HepG2 (cell line): ENCODE measurements around the gene HSPA6. TPM values are rescaled to one million over a fixed set of nuclear protein-coding genes. Genes with fewer than 3 reads are reported as not detected.
A peak's percentile ranks its signal among the peaks of the same experiment; 100 is the strongest.

ENCODE experiments used
- MIER3 ChIP-seq: IDR thresholded peaks from 2 replicates; pipeline ENCODE4 v1.6.1; 2016; ENCODE audit warnings: missing compliant biosample characterization, borderline replicate concordance
- RFXAP ChIP-seq: sonication (generic); formaldehyde crosslinking; IDR thresholded peaks from 2 replicates; pipeline ENCODE4 v1.4.0; 2020; ENCODE audit warnings: missing genetic modification reagents, borderline replicate concordance
- RXRB ChIP-seq: IDR thresholded peaks from 2 replicates; pipeline ENCODE4 v1.6.1; 2016; ENCODE audit warnings: borderline replicate concordance, missing genetic modification reagents, missing compliant biosample characterization
- ZSCAN29 ChIP-seq: sonication (generic); formaldehyde crosslinking; conservative IDR thresholded peaks from 2 replicates; pipeline ENCODE4 v1.4.0; 2020; ENCODE audit warnings: mild to moderate bottlenecking, missing genetic modification reagents
- polyA plus RNA-seq, 8 experiments: library from polyadenylated mRNA; depleted of rRNA in 3 of 8; stranded (reverse) in 7 of 8; unstranded in 1 of 8; fragments of >200 nt; fragmentation: Illumina TruSeq in 4 of 8; extraction: Trizol in 4 of 8; gene quantifications; 2 replicates each; pipeline versions ENCODE4 v1.2.1 to v1.2.3, GENCODE V29; 2011 to 2016; ENCODE audit warnings: low read depth in 4 of 8, missing spikeins in 1 of 8, mixed read lengths in 1 of 8; ENCODE audit not compliant: insufficient read depth in 1 of 8
- total RNA-seq, 5 experiments: library from RNA; depleted of rRNA; stranded (reverse); fragments of >200 nt; fragmentation: Illumina TruSeq; extraction: Trizol; gene quantifications; 2 replicates each; pipeline ENCODE4 v1.2.3, GENCODE V29; 2016; ENCODE audit warnings: low read depth in 1 of 5
- TF ChIP-seq, protein P1 (sequence below): sonication (generic); formaldehyde crosslinking; conservative IDR thresholded peaks from 2 replicates; pipeline ENCODE4 v1.8.0; 2022; ENCODE audit warnings: mild to moderate bottlenecking, moderate library complexity, missing genetic modification reagents
- TF ChIP-seq, protein P2 (sequence below): sonication (generic); formaldehyde crosslinking; IDR thresholded peaks from 2 replicates; pipeline ENCODE4 v1.4.0; 2020; ENCODE audit warnings: low read depth, missing genetic modification reagents
- TF ChIP-seq, protein P3 (sequence below): sonication (generic); formaldehyde crosslinking; IDR thresholded peaks from 2 replicates; pipeline ENCODE4 v1.8.0; 2022; ENCODE audit warnings: missing genetic modification reagents, mild to moderate bottlenecking, borderline replicate concordance
- TF ChIP-seq, protein P4 (sequence below): sonication (generic); formaldehyde crosslinking; IDR thresholded peaks from 2 replicates; pipeline ENCODE4 v1.4.0; 2020; ENCODE audit warnings: missing genetic modification reagents, mild to moderate bottlenecking, borderline replicate concordance

The HSPA6 gene
- total and polyA plus RNA-seq, 2 of the 13 experiments (the other 11 are each of a cell fraction or from before 2014, with no cell fraction given): 0.07 TPM; not detected in 1

DNA sequence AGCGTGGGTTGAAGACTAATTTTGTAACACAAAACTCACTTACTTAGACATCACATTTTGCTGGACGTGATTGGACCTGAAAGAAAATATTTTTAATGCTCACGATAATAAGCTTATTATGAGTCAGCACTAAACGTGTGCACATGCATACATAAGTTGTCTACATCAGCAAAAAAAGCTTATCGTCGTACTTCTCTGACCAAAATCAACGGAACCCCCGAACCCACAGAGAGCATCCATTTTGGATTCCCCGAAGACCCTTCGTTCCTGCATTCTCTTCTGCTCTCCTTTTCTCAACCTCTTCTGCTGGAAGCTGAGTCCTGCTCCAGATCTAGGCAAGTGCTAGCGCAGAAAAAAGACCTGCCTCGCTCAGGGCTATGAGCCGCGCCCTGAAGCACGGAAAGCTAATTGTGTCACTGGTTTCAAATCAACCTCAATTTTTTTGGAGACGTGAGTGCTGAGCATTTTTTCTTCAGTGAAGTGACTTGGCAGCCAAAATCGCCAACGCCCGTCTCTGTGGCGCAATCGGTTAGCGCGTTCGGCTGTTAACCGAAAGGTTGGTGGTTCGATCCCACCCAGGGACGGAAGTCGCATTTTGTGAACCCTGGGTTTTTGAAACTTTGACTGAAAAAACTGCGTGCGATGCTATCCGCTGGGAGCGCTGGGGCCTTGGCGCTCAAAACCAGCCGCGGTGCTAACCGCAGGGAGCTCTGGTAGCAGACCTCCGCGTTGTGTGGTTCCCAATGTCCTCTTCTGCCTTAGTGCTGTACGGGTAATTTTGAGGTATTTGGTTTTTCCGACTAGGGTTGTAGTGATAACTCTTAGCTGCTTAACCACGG, 15.6 kb downstream of the HSPA6 start (continued):
- TF ChIP-seq, protein P1, sequence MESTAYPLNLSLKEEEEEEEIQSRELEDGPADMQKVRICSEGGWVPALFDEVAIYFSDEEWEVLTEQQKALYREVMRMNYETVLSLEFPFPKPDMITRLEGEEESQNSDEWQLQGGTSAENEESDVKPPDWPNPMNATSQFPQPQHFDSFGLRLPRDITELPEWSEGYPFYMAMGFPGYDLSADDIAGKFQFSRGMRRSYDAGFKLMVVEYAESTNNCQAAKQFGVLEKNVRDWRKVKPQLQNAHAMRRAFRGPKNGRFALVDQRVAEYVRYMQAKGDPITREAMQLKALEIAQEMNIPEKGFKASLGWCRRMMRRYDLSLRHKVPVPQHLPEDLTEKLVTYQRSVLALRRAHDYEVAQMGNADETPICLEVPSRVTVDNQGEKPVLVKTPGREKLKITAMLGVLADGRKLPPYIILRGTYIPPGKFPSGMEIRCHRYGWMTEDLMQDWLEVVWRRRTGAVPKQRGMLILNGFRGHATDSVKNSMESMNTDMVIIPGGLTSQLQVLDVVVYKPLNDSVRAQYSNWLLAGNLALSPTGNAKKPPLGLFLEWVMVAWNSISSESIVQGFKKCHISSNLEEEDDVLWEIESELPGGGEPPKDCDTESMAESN: peak; percentile 41; the same call in 1 of the 2 replicates
- TF ChIP-seq RFXAP (CRISPR knock-in tag) (peak; percentile 59; the same call in 1 of the 2 replicates), MIER3 (CRISPR knock-in tag) (peak; percentile 57; the same call in 1 of the 2 replicates), ZSCAN29 (CRISPR knock-in tag) (0 out of 2 replicates have a peak, but pooled peaks have one; percentile 59), RXRB (CRISPR knock-in tag) (peak; percentile 34; the same call in 1 of the 2 replicates)
- TF ChIP-seq, protein P2, sequence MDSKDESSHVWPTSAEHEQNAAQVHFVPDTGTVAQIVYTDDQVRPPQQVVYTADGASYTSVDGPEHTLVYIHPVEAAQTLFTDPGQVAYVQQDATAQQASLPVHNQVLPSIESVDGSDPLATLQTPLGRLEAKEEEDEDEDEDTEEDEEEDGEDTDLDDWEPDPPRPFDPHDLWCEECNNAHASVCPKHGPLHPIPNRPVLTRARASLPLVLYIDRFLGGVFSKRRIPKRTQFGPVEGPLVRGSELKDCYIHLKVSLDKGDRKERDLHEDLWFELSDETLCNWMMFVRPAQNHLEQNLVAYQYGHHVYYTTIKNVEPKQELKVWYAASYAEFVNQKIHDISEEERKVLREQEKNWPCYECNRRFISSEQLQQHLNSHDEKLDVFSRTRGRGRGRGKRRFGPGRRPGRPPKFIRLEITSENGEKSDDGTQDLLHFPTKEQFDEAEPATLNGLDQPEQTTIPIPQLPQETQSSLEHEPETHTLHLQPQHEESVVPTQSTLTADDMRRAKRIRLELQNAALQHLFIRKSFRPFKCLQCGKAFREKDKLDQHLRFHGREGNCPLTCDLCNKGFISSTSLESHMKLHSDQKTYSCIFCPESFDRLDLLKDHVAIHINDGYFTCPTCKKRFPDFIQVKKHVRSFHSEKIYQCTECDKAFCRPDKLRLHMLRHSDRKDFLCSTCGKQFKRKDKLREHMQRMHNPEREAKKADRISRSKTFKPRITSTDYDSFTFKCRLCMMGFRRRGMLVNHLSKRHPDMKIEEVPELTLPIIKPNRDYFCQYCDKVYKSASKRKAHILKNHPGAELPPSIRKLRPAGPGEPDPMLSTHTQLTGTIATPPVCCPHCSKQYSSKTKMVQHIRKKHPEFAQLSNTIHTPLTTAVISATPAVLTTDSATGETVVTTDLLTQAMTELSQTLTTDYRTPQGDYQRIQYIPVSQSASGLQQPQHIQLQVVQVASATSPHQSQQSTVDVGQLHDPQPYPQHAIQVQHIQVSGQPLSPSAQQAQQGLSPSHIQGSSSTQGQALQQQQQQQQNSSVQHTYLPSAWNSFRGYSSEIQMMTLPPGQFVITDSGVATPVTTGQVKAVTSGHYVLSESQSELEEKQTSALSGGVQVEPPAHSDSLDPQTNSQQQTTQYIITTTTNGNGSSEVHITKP (CRISPR knock-in tag): 0 out of 2 replicates have a peak, but pooled peaks have one; percentile 49
- TF ChIP-seq, protein P3, sequence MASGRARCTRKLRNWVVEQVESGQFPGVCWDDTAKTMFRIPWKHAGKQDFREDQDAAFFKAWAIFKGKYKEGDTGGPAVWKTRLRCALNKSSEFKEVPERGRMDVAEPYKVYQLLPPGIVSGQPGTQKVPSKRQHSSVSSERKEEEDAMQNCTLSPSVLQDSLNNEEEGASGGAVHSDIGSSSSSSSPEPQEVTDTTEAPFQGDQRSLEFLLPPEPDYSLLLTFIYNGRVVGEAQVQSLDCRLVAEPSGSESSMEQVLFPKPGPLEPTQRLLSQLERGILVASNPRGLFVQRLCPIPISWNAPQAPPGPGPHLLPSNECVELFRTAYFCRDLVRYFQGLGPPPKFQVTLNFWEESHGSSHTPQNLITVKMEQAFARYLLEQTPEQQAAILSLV (CRISPR knock-in tag): 0 out of 2 replicates have a peak, but pooled peaks have one; percentile 49
- TF ChIP-seq, protein P4, sequence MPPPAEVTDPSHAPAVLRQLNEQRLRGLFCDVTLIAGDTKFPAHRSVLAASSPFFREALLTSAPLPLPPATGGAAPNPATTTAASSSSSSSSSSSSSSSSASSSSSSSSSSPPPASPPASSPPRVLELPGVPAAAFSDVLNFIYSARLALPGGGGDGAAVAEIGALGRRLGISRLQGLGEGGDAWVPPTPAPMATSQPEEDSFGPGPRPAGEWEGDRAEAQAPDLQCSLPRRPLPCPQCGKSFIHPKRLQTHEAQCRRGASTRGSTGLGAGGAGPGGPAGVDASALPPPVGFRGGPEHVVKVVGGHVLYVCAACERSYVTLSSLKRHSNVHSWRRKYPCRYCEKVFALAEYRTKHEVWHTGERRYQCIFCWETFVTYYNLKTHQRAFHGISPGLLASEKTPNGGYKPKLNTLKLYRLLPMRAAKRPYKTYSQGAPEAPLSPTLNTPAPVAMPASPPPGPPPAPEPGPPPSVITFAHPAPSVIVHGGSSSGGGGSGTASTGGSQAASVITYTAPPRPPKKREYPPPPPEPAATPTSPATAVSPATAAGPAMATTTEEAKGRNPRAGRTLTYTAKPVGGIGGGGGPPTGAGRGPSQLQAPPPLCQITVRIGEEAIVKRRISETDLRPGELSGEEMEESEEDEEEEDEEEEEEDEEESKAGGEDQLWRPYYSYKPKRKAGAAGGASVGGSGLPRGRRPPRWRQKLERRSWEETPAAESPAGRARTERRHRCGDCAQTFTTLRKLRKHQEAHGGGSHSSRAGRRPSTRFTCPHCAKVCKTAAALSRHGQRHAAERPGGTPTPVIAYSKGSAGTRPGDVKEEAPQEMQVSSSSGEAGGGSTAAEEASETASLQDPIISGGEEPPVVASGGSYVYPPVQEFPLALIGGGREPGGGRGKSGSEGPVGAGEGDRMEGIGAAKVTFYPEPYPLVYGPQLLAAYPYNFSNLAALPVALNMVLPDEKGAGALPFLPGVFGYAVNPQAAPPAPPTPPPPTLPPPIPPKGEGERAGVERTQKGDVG (CRISPR knock-in tag): 0 out of 2 replicates have a peak, but pooled peaks have one; percentile 19
